SK-N-DZ (cell line): ENCODE measurements around the gene CRISPLD2.
"Not testable (repeated sequence)": the region's sequence is repeated elsewhere in the genome, so short reads cannot be mapped to it uniquely, and the experiment has no call there.

Source experiments
- DNase-seq: peaks from one replicate; pipeline ENCODE4 v3.0.0-alpha.2; 2015; ENCODE audit warnings: low spot score

Gene CRISPLD2

DNA sequence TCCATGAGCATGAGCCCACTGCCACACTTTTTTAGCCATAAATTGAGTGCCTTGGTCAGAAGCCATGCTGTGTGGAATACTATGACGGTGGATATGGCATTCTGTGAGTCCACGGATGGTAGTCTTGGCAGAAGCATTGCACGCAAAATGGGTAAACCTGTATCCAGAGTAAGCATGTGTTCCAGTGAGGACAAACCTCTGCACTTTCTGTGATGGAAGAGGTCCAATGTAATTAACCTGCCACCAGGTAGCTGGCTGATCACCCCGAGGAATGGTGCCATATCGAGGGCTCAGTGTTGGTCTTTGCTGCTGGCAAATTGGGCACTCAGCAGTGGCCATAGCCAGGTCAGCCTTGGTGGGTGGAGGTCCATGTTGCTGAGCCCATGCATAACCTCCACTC, 37.0 kb downstream of the CRISPLD2 start:
- not testable (repeated sequence) for DNase-seq

DNA sequence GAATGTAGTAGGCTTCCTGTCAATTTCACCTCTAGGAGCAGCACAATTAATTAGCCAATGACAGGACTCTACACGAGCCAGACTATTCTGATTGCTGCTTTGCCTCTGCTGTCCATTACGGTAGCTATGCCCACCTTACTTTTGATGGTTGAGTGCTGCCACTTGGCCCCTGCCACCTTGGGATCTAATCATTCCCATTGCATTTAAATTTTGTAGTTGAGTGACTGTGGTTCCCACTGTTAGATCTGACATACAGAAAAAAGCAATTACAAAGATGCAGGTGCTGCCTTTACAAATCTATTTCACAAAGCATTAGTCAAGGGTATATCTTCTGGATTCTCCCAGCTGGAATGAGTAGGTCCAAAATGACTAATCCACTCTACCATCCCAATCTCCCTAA, 39.9 kb downstream of the CRISPLD2 start:
- DNase-seq, result no peak

DNA sequence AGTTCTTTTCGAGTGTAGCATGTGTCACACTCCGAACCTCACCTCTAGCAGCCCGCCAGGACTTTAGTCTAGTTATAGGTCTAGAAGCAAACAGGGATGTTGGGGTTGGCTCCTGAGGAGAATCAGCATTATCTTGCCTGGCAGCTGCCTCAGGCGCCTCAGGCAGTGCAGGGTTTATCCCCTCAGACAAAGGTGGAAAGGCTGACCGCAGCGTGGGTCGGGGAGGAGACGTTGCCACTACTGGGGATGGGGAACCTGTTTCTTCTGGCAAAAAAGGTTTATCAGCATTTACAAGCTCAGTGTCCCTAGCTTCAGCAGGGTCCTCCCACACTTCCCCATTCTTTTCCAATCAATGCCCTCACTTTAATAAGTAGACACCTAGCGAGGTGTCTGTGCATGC, 40.6 kb downstream of the CRISPLD2 start:
- DNase-seq, result no peak

DNA sequence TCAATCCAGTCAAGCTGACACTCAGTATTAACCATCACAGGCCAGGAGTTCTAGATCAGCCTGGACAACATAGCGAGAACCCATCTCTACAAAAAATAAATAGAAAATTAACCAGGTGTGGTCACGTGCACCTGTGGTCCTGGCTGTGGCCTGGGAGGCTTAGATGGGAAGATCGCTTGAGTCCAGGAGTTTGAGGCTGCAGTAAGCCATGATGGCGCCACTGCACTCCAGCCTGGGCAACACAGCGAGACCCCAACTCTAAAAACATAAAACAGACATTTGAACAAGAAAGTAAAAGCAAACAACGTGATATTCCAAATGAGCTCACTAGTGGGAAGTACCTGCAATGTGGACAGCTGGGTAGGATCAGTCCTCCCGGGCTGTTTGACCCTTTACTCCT, 41.9 kb downstream of the CRISPLD2 start:
- DNase-seq, result no peak

DNA sequence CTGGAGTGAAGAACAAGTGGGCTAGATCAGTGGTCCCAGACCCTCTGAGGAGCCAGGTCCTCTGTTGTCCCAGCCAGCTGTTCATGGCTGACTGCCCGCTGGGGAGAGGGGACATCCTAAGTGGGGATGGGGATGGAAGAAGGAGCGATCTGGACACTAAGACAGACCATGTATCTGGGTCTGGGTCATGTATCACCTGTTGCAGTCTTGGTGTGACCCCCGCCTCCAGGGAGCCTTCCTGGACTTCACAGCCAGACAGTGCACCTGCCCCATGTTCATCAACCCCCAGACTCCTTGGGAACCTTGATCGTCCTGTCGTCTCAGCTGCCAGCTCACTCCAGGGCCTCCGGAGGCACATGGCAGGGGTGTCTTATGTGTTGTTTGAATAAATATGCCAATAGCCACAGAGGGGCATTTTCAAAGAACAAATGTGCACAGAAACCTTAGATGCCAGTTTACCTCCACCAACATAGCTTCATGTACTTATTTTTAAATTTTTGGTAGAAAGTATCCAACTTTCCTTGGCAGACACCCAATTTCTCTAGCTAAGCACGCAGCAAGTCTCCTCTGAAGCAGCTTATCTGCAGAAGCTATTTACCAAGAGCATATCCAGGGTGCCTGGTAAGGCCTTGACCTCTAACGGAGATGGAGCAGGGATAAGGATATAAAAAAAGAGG, 43.2 kb downstream of the CRISPLD2 start:
- no peak for DNase-seq

DNA sequence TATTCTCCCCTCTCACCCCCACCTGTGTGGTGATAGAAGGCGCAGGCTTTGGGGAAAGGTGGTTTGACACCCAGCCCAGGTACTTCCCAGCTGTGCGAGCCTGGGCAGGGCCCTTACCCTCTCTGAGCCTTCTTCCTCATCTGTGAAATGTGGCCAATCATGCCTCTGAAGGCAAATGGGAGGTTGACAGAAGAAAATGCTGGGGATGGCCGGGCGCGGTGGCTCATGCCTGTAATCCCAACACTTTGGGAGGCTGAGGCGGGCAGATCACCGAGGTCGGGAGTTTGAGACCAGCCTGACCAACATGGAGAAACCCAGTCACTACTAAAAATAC, 43.7 kb downstream of the CRISPLD2 start:
- no peak for DNase-seq

DNA sequence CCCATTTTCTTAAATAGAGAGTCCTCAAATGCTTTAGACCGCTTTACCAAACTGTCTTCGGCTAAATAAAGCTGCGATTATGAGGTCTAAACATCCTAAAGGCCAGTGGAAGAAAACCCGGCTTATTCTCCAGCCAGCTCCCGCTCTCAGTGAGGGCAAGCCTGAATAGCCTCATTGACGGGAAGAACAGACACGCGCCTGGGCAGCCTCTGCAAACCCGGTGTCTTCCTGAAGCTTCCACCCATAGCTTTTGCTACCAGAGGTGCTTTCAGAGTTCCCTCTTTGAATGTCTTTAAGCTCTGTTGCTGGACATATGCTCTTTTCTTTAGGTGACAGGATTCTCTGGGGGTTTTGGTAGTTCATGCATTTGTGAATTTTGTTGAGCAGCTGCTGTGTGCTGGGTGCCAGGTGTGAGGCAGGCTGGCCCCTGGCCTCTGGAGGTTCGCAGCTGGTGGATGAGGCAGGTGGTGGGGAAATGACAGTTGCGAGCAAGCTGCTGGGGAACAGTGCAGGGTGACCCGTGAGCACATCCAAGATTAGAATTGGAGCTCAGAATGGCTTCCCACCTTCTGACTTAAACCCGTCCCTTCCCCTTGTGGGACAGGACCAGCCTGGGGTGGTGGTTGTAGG, 44.7 kb downstream of the CRISPLD2 start:
- no peak for DNase-seq

DNA sequence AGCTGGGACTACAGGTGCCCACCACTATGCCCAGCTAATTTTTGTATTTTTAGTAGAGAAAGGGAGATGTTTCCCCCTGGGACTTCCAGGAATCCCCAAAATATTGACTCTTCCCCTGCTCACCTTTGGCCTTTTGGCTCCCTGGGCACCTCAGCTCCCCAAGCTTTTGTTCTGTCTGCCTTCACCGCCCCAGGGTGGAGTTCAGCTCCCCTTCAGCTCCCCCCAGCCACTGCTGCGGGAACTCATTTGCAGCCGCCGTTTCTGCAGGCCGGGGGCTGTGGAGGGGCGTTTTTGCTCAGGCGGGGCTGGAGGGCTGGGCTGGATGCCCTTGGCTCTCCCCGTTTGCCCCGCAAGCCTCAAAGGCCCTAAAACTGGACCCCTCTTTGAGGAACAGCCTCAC, 47.9 kb downstream of the CRISPLD2 start:
- DNase-seq, result no peak

DNA sequence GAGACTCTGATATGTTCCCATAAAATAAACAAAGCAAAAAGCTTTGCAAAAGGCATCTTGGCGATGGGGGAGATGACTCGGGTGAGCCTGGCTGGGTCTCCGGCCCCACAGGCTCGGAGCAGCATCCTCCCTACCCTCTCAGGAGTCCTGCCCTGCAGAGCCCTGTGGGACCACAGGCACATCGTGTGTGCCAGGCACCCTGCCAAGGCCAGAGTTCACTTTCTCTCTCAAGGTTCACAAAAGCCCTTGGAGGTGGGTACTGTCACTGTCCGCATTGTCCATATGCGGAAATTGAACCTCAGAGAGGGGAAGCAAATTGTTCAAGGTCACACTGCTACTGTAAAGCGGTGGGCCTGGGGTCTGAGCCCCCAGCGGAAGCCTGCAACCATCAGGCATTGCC, 48.5 kb downstream of the CRISPLD2 start:
- no peak for DNase-seq

DNA sequence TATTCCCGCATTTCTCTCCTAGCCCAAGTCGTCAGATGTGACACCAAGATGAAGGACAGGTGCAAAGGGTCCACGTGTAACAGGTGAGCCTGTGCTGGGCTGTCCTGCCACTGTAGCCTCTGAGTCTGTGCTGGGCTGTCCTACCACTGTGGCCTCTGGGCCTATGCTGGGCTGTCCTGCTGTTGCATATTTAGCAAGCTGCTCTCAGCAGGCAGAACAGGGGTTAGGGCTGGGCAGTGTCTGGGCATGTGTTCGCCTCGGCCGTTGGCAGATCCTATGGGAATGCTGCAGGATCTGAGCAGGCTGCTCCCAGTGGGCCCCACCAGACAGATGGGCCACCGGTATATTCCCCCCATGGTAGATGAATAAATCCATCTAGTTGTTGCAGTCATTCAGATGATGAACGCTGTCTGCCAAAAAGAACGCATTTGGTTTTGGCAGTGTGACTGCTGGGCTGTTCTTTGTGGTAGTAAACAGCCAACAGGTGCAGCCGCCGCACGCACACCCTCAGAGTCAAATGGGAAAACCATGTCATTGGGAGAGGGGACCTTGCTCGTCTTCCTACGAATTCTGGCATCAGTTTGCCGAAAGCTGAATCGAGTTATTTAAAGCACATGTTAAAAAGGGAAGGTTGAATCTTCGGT, 49.2 kb downstream of the CRISPLD2 start:
- no peak for DNase-seq

DNA sequence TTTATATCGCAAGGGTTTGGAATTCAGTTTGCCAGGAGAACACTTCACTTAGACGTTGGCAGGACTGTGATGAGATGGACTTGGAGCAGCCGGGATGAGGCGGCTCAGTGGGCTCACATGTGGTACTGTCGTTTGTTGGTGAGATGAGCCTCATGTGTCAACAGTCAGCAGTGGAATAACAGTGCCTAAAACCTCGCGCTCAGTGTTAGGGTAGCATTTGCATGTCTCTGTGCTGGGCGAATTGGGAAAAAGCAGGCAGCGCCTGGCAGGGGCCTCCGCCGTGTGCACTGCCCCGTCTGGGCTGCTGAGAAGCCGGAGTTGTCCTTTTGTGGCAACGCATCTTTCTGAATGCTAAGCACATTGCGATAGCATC, 49.7 kb downstream of the CRISPLD2 start:
- DNase-seq, result no peak

DNA sequence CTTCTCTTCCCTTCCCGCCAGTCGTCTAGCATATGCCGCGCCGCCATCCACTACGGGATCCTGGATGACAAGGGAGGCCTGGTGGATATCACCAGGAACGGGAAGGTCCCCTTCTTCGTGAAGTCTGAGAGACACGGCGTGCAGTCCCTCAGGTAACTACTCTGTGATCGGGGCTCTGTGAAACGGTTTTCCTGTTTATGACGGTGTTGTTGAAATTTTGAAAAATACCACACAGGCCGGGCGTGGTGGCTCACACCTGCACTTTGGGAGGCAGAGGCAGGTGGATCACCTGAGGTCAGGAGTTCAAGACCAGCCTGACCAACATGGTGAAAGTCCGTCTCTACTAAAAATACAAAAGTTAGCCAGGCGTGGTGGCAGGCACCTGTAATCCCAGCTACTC, 53.2 kb downstream of the CRISPLD2 start:
- DNase-seq, result not testable (repeated sequence)

DNA sequence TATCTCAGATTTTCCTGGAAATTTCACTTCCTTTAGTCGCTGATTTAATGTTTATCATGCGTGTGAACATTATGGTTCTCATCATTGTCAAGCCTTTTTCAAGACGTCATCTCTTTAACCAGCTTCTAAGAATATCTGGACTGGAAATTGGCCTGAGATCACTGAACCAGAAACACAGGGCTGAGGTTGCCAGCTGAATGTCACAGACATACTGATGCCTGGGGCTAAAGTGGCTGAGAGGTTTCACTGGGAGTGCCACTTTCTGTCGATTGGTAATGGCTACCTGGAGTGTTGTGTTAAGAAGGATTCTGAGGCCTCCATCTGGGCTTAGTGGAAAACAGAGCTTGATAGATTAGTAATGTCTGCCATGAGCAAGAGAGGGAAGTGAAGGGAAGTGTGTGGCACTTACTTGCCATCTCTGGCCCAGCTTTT, 54.2 kb downstream of the CRISPLD2 start:
- no peak for DNase-seq

DNA sequence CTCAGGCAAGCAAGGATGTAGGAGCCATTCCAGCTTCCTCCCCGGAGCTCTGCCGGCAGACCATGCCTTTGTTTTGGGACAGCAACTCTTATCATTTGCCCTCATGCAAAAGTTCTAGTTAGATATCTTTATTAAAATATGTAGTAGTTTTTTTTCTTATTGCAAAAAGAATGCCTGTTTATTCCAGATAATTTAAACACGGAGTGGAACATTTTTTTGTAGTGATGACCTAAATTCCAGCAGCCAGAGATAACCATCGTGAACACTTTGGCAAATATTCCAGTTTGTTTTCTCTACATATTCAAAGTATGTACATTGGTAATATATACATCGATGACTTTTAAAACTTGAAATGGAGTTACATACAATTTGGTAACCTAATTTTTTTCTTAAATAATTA, 54.8 kb downstream of the CRISPLD2 start:
- DNase-seq, result no peak

DNA sequence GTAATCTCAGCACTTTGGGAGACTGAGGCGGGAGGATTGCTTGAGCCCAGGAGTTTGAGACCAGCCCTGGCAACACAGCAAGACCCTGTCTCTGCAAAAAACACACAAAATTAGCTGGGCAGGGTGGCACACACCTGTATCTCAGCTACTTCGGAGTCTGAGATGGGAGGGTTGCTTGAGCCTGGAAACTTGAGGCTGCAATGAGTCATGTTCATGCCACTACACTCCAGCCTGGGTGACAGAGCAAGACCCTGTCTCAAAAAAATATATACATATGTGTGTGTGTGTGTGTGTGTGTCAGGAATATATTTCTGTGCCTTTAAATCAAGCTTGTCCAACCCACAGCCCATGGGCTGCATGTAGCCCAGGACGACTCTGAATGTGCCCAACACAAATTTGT, 55.2 kb downstream of the CRISPLD2 start:
- no peak for DNase-seq

DNA sequence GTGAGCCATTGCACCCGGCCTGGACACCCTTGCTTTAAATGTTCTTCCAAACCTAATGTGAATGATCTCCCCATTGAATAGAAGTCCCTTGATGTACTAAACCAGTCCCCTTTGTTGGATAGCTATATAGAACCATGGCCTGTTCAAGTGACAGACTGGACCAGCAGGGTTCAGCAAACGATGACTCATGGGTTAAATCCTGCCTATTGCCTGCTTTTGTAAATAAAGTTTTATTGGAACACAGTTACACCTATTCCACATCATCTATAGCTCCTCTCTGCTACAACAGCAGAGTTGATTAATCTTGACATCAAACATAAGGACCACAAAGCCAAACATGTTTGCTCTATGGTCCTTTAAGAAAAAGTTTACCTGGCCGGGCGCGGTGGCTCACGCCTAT, 56.1 kb downstream of the CRISPLD2 start:
- no peak for DNase-seq

DNA sequence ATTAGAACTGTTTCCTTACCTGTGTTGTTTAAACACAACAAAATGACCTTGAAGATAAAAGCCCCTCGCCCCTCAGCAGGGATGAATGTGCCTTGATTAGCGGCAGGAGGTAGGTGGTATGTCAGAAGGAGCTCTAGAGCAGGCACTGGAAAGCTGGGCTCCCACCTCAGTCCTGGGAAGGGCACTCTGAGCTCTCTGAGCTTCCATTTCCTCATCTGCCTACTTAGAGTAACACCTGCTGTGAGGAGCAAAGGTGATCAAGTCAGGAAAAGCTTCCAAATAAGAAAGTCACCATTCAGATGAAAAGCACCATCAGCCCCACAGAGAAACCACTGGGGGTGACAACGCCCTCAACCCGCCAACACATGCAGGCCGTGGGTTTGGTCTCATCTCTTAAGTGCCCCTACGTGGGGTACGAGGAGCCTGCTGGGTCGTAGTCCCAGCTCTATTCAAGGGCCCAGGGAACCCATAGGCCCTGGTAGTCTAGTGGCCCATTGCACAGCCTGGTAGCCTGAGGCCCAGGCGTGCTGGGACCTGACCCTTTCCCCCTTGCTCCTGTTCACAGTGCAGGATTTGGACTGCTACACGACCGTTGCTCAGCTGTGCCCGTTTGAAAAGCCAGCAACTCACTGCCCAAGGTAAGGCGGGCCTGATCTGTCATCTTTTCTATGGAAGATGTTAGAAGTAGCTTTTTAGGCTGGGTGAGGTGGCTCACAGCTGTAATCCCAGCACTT, 57.3 kb downstream of the CRISPLD2 start:
- DNase-seq, result no peak

DNA sequence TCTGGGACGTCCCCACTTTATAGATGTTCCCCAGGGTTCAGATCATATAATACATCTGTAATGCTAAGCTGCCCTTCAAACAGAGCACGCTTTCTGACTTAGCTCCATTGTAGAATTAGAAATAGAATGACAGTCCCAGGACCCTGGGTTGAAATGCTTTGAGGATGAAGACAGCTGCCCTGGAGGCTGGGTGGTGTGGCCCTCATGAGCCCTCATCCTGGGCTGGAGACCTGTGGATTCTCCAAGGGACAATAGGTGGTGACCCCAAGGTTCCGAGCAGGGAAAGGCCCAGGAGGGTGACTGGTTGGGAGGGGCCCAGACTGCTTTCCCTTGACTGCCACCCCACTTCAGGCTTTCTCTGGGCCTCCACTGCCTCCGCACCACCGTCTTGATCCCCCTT, 59.0 kb downstream of the CRISPLD2 start:
- DNase-seq, result no peak

DNA sequence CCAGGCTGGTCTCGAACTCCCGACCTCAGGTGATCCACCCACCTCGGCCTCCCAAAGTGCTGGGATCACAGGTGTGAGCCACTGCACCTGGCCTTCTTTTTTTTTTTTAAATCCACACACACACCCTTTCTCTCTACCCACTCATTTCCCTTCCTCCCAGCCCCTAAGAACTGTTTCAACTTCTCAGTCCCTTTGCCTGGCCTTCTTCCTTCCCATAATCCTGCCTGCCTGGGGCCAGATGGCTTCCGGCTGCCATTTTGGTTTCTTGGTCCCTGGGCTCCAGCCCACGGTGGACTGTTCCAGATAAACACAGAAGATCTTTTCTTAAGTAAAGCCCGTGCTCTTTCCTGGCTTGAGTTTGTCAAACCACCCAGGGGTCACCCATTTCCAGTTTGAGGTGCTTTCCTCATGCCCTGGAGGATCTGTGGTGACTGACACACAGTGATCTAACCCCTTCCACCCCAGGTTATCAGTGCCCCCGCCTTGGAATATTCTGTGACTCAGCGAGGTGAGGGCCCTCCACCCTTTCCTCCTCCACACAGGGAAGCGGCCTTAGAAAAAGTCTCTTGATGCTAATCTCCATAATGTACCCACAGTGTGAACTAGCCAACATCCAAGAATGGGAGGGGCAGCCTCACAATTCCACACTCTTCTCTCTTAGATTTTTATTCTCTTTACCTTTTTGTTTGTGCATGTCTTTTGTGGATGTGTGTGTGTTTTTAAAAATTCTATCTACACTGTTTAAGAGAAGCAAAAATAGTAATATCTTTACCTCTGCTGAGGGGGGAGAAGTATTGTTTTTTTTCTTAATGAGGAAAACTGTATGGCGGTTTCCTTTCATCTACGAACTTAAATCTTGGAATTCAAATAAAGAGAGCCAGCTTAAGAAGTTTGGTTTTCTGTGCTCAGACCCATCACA, 60.0 kb downstream of the CRISPLD2 start:
- no peak for DNase-seq

DNA sequence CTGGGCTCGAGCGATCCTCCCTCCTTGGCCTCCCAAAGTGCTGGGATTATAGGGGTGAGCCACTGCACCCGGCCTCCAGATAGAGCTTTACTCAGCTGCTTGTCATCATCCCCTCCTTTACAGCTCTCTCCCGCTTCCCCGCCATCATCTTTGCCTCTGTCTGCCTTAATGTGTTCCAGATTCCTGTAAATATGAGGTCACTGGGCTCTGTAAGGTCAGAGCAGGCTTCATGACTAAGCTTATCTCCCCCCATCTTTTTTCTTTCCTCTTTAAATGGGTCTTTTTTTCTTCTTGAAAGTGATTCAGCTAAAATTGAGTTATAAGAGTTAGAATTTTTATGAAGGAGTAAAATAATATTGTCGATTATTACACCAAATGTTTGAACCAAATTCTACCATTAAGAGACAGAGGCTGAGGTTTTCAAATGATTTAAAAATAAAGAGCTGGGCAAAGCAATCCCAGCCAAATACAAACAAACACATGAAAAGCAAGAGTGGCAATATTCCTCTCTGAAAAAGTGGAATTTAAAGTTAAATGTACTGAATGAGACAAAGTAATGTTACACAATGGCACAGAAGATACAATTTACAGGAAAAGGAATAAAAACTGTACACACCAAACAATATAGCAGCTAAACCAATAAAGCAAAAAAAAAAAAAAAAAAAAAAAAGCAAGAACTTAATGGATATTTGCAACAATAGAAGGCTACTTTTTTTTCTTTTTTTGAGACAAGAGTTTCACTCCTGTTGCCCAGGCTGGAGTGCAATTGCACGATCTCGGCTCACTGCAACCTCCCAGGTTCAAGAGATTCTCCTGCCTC, 62.1 kb downstream of the CRISPLD2 start:
- DNase-seq, result peak; percentile 63

DNA sequence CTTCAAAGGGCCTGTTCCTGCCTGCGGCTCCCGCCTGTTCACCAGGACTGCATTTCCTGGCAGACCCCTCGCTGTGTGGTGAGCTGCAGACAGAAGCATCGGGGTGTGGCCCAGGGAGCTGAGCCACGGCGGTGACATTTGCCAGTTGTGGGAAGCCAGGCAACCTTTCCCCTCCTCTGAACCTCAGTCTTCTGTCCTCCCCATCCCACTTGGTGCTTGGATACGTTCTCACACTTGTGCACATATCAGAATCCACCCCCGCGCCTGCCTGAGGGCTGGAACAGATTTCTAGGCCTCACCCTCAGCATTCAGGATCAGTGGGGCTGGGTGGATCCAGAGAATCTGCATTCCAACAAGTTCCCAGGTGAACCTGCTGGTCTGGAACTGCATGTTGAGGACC, 63.5 kb downstream of the CRISPLD2 start:
- no peak for DNase-seq
